K562 (cell line): ENCODE measurements around the gene STX1A. TPM values are rescaled to one million over a fixed set of nuclear protein-coding genes. Genes with fewer than 3 reads are reported as not detected.
A peak's percentile ranks its signal among the peaks of the same experiment; 100 is the strongest.

Experiments used
- ATAC-seq: fragments of 200-7000 bp; cut with Tn5 transposase; 3 replicates; pipeline ENCODE4 v1.9.1; 2020; ENCODE audit warnings: moderate library complexity
- BruUV-seq: library from RNA; stranded (reverse); fragments of 400-500 nt; replicated peaks from 2 replicates; lab custom pipeline; 2021; lab: Mats Ljungman, UMichigan
- CTCF ChIA-PET: fragments of 300-600 bp; formaldehyde crosslinking; extraction: SDS; loops from one replicate; lab custom pipeline; 2021; ENCODE audit warnings: low intra/inter-chr PET ratio; lab: Yijun Ruan, JAX
- POLR2A ChIA-PET: fragments of 300-600, 350-650 bp; sonication (Branson Sonifier 250); formaldehyde crosslinking; extraction: SDS; loops from one replicate; lab custom pipeline; 2021; ENCODE audit warnings: antibody characterized with exemption, inconsistent platforms; lab: Yijun Ruan, JAX
- DNase-seq, 4 experiments: peaks; one replicate each; pipeline versions ENCODE4 v3.0.0 to v3.0.0-alpha.2; 2011 to 2018; ENCODE audit warnings: low spot score in 3 of 4, mixed read lengths in 3 of 4; ENCODE audit errors: extremely low read depth in 1 of 4
- FAIRE-seq: peaks from 2 replicates; lab custom pipeline; 2011; peaks lifted over from hg19 to GRCh38; lab: Jason Lieb, UNC
- H2AFZ ChIP-seq: 2 replicates; pipeline ENCODE4 v1.6.0; 2011; ENCODE audit warnings: low read depth, low read length, control low read depth, inconsistent platforms
- H3K27ac ChIP-seq: fragments of 200-600 bp; 3 replicates; pipeline ENCODE4 v1.8.0; 2011; ENCODE audit warnings: low read depth, mild to moderate bottlenecking, control low read depth, inconsistent platforms, low read length, moderate library complexity, mixed read lengths; ENCODE audit errors: extremely low read depth
- H3K27me3 ChIP-seq, 2 experiments: fragments of 300-600 bp in 1 of 2; 2 replicates in 1 of 2; 3 replicates in 1 of 2; pipeline versions ENCODE4 v1.6.0 to v1.8.0; 2011; ENCODE audit warnings: inconsistent platforms in 2 of 2, low read length in 2 of 2, mild to moderate bottlenecking in 1 of 2, mixed read lengths in 1 of 2, moderate library complexity in 1 of 2; ENCODE audit not compliant: control insufficient read depth in 2 of 2, insufficient read depth in 2 of 2
- H3K36me3 ChIP-seq: fragments of 300-600 bp; 3 replicates; pipeline ENCODE4 v1.8.0; 2011; ENCODE audit warnings: mild to moderate bottlenecking, low read length, inconsistent platforms; ENCODE audit not compliant: control insufficient read depth, insufficient read depth
- H3K4me1 ChIP-seq, 2 experiments: fragments of 200-600 bp in 1 of 2; replicated peaks in 1 of 2; 2 replicates in 1 of 2; 3 replicates in 1 of 2; pipeline versions ENCODE4 v1.5.1 to v1.8.0; 2011; ENCODE audit warnings: inconsistent platforms in 2 of 2, low read length in 2 of 2, mild to moderate bottlenecking in 1 of 2, mixed read lengths in 1 of 2, moderate library complexity in 1 of 2; ENCODE audit not compliant: control insufficient read depth in 2 of 2, insufficient read depth in 2 of 2
- H3K4me2 ChIP-seq: 2 replicates; pipeline ENCODE4 v1.6.1; 2011; ENCODE audit warnings: low read length, control low read depth, inconsistent platforms, mixed read lengths; ENCODE audit not compliant: insufficient read depth
- H3K4me3 ChIP-seq: fragments of 200-600 bp; sonication (generic), shearing (Covaris generic); 2 replicates; pipeline ENCODE4 v1.5.1; 2016; ENCODE audit warnings: control low read depth, inconsistent platforms
- H3K79me2 ChIP-seq: fragments of 200-600 bp; 3 replicates; pipeline ENCODE4 v1.8.0; 2011; ENCODE audit warnings: low read length, inconsistent platforms; ENCODE audit not compliant: control insufficient read depth, insufficient read depth
- H3K9ac ChIP-seq, 2 experiments: 2 replicates each; pipeline versions ENCODE4 v1.6.0 to v1.6.1; 2011; ENCODE audit warnings: low read depth in 2 of 2, low read length in 2 of 2, control low read depth in 1 of 2, inconsistent platforms in 1 of 2, mild to moderate bottlenecking in 1 of 2, mixed read lengths in 1 of 2; ENCODE audit not compliant: insufficient read depth in 1 of 2
- H3K9me1 ChIP-seq: one replicate; pipeline ENCODE4 v1.6.0; 2011; ENCODE audit warnings: inconsistent platforms, mild to moderate bottlenecking, low read length, moderate library complexity; ENCODE audit not compliant: control insufficient read depth, insufficient read depth
- H3K9me3 ChIP-seq: replicated peaks from 2 replicates; pipeline ENCODE4 v1.5.1; 2011; ENCODE audit warnings: low read depth, low read length, inconsistent platforms; ENCODE audit not compliant: control insufficient read depth, insufficient read depth
- H4K20me1 ChIP-seq: replicated peaks from 2 replicates; pipeline ENCODE4 v1.6.1; 2011; ENCODE audit warnings: low read length, inconsistent platforms, mixed read lengths; ENCODE audit not compliant: control insufficient read depth, insufficient read depth
- MLLT1 ChIP-seq, 2 experiments: fragments of 450-650 bp; IDR thresholded peaks; 2 replicates each; pipeline ENCODE4 v1.6.1; 2016
- NR2F6 ChIP-seq: fragments of 450-650 bp; formaldehyde crosslinking; IDR thresholded peaks from 2 replicates; pipeline ENCODE4 v1.4.0; 2020; ENCODE audit warnings: mild to moderate bottlenecking
- PML ChIP-seq: IDR thresholded peaks from 2 replicates; pipeline ENCODE4 v1.6.1; 2012; ENCODE audit warnings: low read length, inconsistent platforms
- POLR2A ChIP-seq: fragments of 450-650 bp; conservative IDR thresholded peaks from 2 replicates; pipeline ENCODE4 v1.6.1; 2016
- POLR2AphosphoS5 ChIP-seq: IDR thresholded peaks from 2 replicates; pipeline ENCODE4 v1.6.1; 2011; ENCODE audit warnings: mild to moderate bottlenecking, low read depth, low read length, moderate library complexity; ENCODE audit not compliant: control insufficient read depth, insufficient read depth
- POLR3A ChIP-seq: IDR thresholded peaks from 2 replicates; pipeline ENCODE4 v1.6.1; 2011; ENCODE audit warnings: borderline replicate concordance, mild to moderate bottlenecking, moderate library complexity; ENCODE audit not compliant: insufficient read length, insufficient read depth; ENCODE audit errors: extremely low read depth
- RBFOX2 ChIP-seq: fragments of 200-400 bp; formaldehyde crosslinking; IDR thresholded peaks from 2 replicates; pipeline ENCODE4 v1.6.1; 2017; ENCODE audit warnings: low read depth, mild to moderate bottlenecking, low read length, moderate library complexity
- SAFB2 ChIP-seq: fragments of 200-400 bp; formaldehyde crosslinking; IDR thresholded peaks from 2 replicates; pipeline ENCODE4 v1.6.1; 2018; ENCODE audit warnings: borderline replicate concordance, low read length, low read depth, moderate library complexity; ENCODE audit not compliant: severe bottlenecking
- SUPT5H ChIP-seq: fragments of 450-650 bp; IDR thresholded peaks from 2 replicates; pipeline ENCODE4 v1.6.1; 2016
- TGIF2 ChIP-seq: sonication (generic); formaldehyde crosslinking; IDR thresholded peaks from 2 replicates; pipeline ENCODE4 v1.8.1; 2022; ENCODE audit warnings: mild to moderate bottlenecking, missing genetic modification reagents, moderate library complexity
- ZBTB33 ChIP-seq: sonication (generic); formaldehyde crosslinking; IDR thresholded peaks from 2 replicates; pipeline ENCODE4 v1.8.1; 2023; ENCODE audit warnings: mild to moderate bottlenecking, missing genetic modification reagents
- ZNF121 ChIP-seq: sonication (generic); formaldehyde crosslinking; conservative IDR thresholded peaks from 2 replicates; pipeline ENCODE4 v1.8.0; 2022; ENCODE audit warnings: missing genetic modification reagents
- WGBS: fragments of 100-300 bp; shearing (Covaris generic); methylation state at CpG from one replicate; pipeline ENCODE4 v1.1.6; 2016; ENCODE audit warnings: low coverage, mixed read lengths; ENCODE audit not compliant: insufficient coverage; ENCODE audit errors: missing lambda C conversion rate; 5-methylcytosine and 5-hydroxymethylcytosine counted together
- in situ Hi-C: fragments of 300-500 bp; cut with MboI; formaldehyde crosslinking; loops from 4 replicates; pipeline ENCODE4 v1.15.0; 2018; ENCODE audit warnings: inconsistent platforms, mixed read lengths
- intact Hi-C: fragments of 100-400 bp; cut with micrococcal nuclease; formaldehyde crosslinking; loops from 2 replicates; pipeline ENCODE4 v1.14.2; 2022
- polyA plus RNA-seq, 8 experiments: library from polyadenylated mRNA; depleted of rRNA in 4 of 8; stranded (reverse) in 5 of 8; unstranded in 3 of 8; fragments of >200 nt; fragmentation: Nextera tagmentation in 2 of 8; fragmentation: Illumina TruSeq in 1 of 8; extraction: Ambion mirVana in 2 of 8; extraction: Trizol in 1 of 8; gene quantifications; 2 replicates each; pipeline versions ENCODE4 v1.2.1 to v1.2.3, GENCODE V29; 2011 to 2014; ENCODE audit warnings: inconsistent platforms in 1 of 8, missing spikeins in 1 of 8
- total RNA-seq, 7 experiments: library from RNA; depleted of rRNA in 6 of 7; stranded (reverse); fragments of >200 nt in 6 of 7; fragmentation: Illumina TruSeq in 2 of 7; extraction: Trizol in 2 of 7; gene quantifications; 2 replicates each; pipeline versions ENCODE4 v1.2.1 to v1.2.3, GENCODE V29; 2011 to 2021; ENCODE audit warnings: low replicate concordance in 1 of 7

STX1A gene
- total and polyA plus RNA-seq, 9 of the 15 experiments (the other 6 are each of a cell fraction or from before 2014, with no cell fraction given) = 0.04 to 15.1 (median 6.3) TPM

- Histone ChIP-seq H3K4me2 (no peak overlapping the region), H4K20me1 (peaks cover 17% of the 10 kb centered on the region), H3K27ac (no peak overlapping the region), H3K4me1 (peaks cover 2 to 29% of the 10 kb centered on the region in 2 experiments; a peak in 4 of 5 replicates), H3K79me2 (no peaks in the 10 kb centered on the region), H3K27me3 (no peaks in the 10 kb centered on the region; a peak in 1 of 5 replicates), H3K9me3 (no peaks in the 10 kb centered on the region), H3K36me3 (peaks cover 77% of the 10 kb centered on the region; the same call in 2 of the 3 replicates), H3K4me3 (no peak overlapping the region), H3K9me1 (no peaks in the 10 kb centered on the region), H2AFZ (no peak overlapping the region), H3K9ac (no peak overlapping the region; a peak in 1 of 4 replicates)
- no TSS peak for BruUV-seq
- TF ChIP-seq PML = no peak
- peak; percentile 22; the same call in 1 of the 2 replicates for TF ChIP-seq POLR2AphosphoS5
- 0 out of 2 replicates have a peak, but pooled peaks have one; percentile 3 for TF ChIP-seq RBFOX2
- peak; percentile 66 for TF ChIP-seq SUPT5H
- peak; percentile 29 for TF ChIP-seq POLR2A
- no peak for DNase-seq
- ChIA-PET CTCF (no interaction called here), POLR2A (interaction anchor here (0.7 to 2.2 kb wide), 6 partner anchors 7 to 167 kb away, joined by 3 to 9 read pairs (median 3); no protein-coding TSS in a partner anchor)
- WGBS = 86% methylated on average over 7 of the region's 7 CpGs
- no peak for ATAC-seq
- no peak for FAIRE-seq
- in situ Hi-C loops = no loop called here
- intact Hi-C loops = no loop called here
Observed at GRCh38 chr7:73698410-73698809, 21.1 kb downstream of the STX1A start.

- ChIA-PET CTCF (interaction anchor here (0.7 kb wide), 1 partner anchor 159 kb away, joined by 3 read pairs; no protein-coding TSS in a partner anchor), POLR2A (interaction anchor here (0.6 to 2.2 kb wide), 8 partner anchors 9 to 163 kb away, joined by 3 to 12 read pairs (median 4); no protein-coding TSS in a partner anchor)
- DNase-seq = no peak
- Histone ChIP-seq H4K20me1 (peaks cover 13% of the 10 kb centered on the region; the same call in 1 of the 2 replicates), H3K9me3 (no peaks in the 10 kb centered on the region), H3K4me1 (peaks cover 0 to 19% of the 10 kb centered on the region in 2 experiments; a peak in 1 of 5 replicates), H3K36me3 (peaks cover 90% of the 10 kb centered on the region), H3K27ac (no peak overlapping the region), H2AFZ (no peak overlapping the region), H3K27me3 (no peaks in the 10 kb centered on the region; a peak in 1 of 5 replicates), H3K9ac (no peak overlapping the region), H3K9me1 (no peaks in the 10 kb centered on the region), H3K4me3 (no peak overlapping the region), H3K79me2 (no peaks in the 10 kb centered on the region), H3K4me2 (no peak overlapping the region)
- no peak for ATAC-seq
- BruUV-seq = no TSS peak
- intact Hi-C loops (no loop called here), in situ Hi-C loops (no loop called here)
- FAIRE-seq = no peak
- 84% methylated on average over 4 of the region's 4 CpGs for WGBS
- TF ChIP-seq MLLT1 (IDR thresholded peaks at IDR 0.05) = no peak
- TF ChIP-seq POLR3A = no peak
- TF ChIP-seq SAFB2 = no peak
- no peak for TF ChIP-seq TGIF2 (CRISPR knock-in tag)
- TF ChIP-seq ZBTB33 = no peak
- TF ChIP-seq ZNF121 (CRISPR knock-in tag) = no peak
- TF ChIP-seq NR2F6 (CRISPR knock-in tag) = no peak
Observed at GRCh38 chr7:73696372-73696771, 23.1 kb downstream of the STX1A start.
